Caco-2 (cell line): ENCODE measurements around the gene GTPBP3. TPM values are rescaled to one million over a fixed set of nuclear protein-coding genes. Genes with fewer than 3 reads are reported as not detected.

Experiments used
- BruUV-seq: library from RNA; stranded (reverse); fragments of 400-500 nt; replicated peaks from 2 replicates; lab custom pipeline; 2021; lab: Mats Ljungman, UMichigan
- CTCF ChIA-PET: fragments of 300-600 bp; sonication (Branson Sonifier 250); formaldehyde crosslinking; loops from one replicate; lab custom pipeline; 2022; ENCODE audit warnings: antibody characterized with exemption; lab: Charles Lee
- POLR2A ChIA-PET: fragments of 300-600 bp; sonication (Branson Sonifier 250); formaldehyde crosslinking; loops from one replicate; lab custom pipeline; 2022; ENCODE audit warnings: antibody characterized with exemption; lab: Charles Lee
- DNase-seq, 2 experiments: peaks; one replicate each; pipeline versions ENCODE4 v3.0.0 to v3.0.0-alpha.2; 2020 to 2022
- H3K27me3 ChIP-seq: replicated peaks from 2 replicates; pipeline ENCODE4 v1.6.0; 2011; ENCODE audit warnings: low read length; ENCODE audit not compliant: control insufficient read depth, insufficient read depth
- H3K36me3 ChIP-seq: 2 replicates; pipeline ENCODE4 v1.5.1; 2011; ENCODE audit warnings: low read length; ENCODE audit not compliant: control insufficient read depth, insufficient read depth
- H3K4me1 ChIP-seq: fragments of 250-450 bp; sonication (Bioruptor Pico); 2 replicates; pipeline ENCODE4 v1.5.1; 2020; ENCODE audit warnings: mild to moderate bottlenecking
- H3K4me3 ChIP-seq: 2 replicates; pipeline ENCODE4 v1.5.1; 2011; ENCODE audit warnings: low read depth, mild to moderate bottlenecking, control low read depth, low read length
- H3K9me3 ChIP-seq: fragments of 250-450 bp; sonication (Bioruptor Pico); 2 replicates; pipeline ENCODE4 v1.5.1; 2020; ENCODE audit warnings: mild to moderate bottlenecking, moderate library complexity
- H3K27ac Mint-ChIP-seq: one replicate; pipeline ENCODE4 v1.8.0; 2022; ENCODE audit warnings: mixed read lengths; ENCODE audit not compliant: unreplicated experiment
- H3K27me3 Mint-ChIP-seq: one replicate; pipeline ENCODE4 v1.8.0; 2022; ENCODE audit warnings: mixed read lengths; ENCODE audit not compliant: insufficient read depth, unreplicated experiment
- H3K36me3 Mint-ChIP-seq: one replicate; pipeline ENCODE4 v1.8.0; 2022; ENCODE audit warnings: mild to moderate bottlenecking, mixed read lengths; ENCODE audit not compliant: insufficient read depth, unreplicated experiment
- H3K4me1 Mint-ChIP-seq: one replicate; pipeline ENCODE4 v1.8.0; 2022; ENCODE audit warnings: low read depth, mixed read lengths; ENCODE audit not compliant: unreplicated experiment
- H3K4me3 Mint-ChIP-seq: one replicate; pipeline ENCODE4 v1.8.0; 2022; ENCODE audit warnings: mild to moderate bottlenecking, moderate library complexity, mixed read lengths; ENCODE audit not compliant: unreplicated experiment
- H3K9me3 Mint-ChIP-seq: one replicate; pipeline ENCODE4 v1.8.0; 2022; ENCODE audit warnings: mixed read lengths; ENCODE audit not compliant: unreplicated experiment
- intact Hi-C: fragments of 100-400 bp; cut with micrococcal nuclease; formaldehyde crosslinking; loops from one replicate; pipeline ENCODE4 v1.10.0; 2022; ENCODE audit not compliant: unreplicated experiment
- total RNA-seq: library from RNA; stranded (reverse); gene quantifications from 2 replicates; pipeline ENCODE4 v1.2.3, GENCODE V29; 2022
- TF ChIP-seq, protein P1 (sequence below), 2 experiments: fragments of 200-600 bp in 1 of 2; IDR thresholded peaks; 1 replicate in 1 of 2; 2 replicates in 1 of 2; pipeline versions ENCODE4 v1.5.1 to v1.8.0; 2011 to 2022; ENCODE audit warnings: antibody characterized with exemption in 1 of 2, control low read depth in 1 of 2, inconsistent platforms in 1 of 2, low read depth in 1 of 2, low read length in 1 of 2, mild to moderate bottlenecking in 1 of 2, moderate library complexity in 1 of 2; ENCODE audit not compliant: insufficient read depth in 1 of 2, severe bottlenecking in 1 of 2, unreplicated experiment in 1 of 2

GTPBP3 gene
- total RNA-seq, 1 experiment from 2014 or later: 50.7 TPM

- H3K27ac Mint-ChIP-seq: peak overlapping the region; percentile 82
- H3K27me3 Mint-ChIP-seq: no peaks in the 10 kb centered on the region
- POLR2A ChIA-PET: interaction anchor here (1.0 to 2.0 kb wide), 4 partner anchors 11 to 43 kb away, joined by 4 to 17 read pairs (median 10); partner anchors contain the start of genes ANO8 and BABAM1
Observed at GRCh38 chr19:17309965-17310461, 27.3 kb upstream of the GTPBP3 start.

GRCh38 chr19:17311455-17312188 is 25.7 kb upstream of the GTPBP3 start:
- Mint-ChIP-seq H3K4me1 (peaks cover 20% of the 10 kb centered on the region), H3K27me3 (no peaks in the 10 kb centered on the region), H3K9me3 (no peaks in the 10 kb centered on the region), H3K27ac (peak overlapping the region; percentile 84), H3K4me3 (peak overlapping the region; percentile 53), H3K36me3 (peaks cover 55% of the 10 kb centered on the region)
- no peaks in the 10 kb centered on the region for H3K9me3 ChIP-seq
- no TSS peak for BruUV-seq
- H3K4me3 ChIP-seq: no peak overlapping the region
- intact Hi-C loops: no loop called here
- H3K27me3 ChIP-seq: no peaks in the 10 kb centered on the region
- TF ChIP-seq, protein P1, sequence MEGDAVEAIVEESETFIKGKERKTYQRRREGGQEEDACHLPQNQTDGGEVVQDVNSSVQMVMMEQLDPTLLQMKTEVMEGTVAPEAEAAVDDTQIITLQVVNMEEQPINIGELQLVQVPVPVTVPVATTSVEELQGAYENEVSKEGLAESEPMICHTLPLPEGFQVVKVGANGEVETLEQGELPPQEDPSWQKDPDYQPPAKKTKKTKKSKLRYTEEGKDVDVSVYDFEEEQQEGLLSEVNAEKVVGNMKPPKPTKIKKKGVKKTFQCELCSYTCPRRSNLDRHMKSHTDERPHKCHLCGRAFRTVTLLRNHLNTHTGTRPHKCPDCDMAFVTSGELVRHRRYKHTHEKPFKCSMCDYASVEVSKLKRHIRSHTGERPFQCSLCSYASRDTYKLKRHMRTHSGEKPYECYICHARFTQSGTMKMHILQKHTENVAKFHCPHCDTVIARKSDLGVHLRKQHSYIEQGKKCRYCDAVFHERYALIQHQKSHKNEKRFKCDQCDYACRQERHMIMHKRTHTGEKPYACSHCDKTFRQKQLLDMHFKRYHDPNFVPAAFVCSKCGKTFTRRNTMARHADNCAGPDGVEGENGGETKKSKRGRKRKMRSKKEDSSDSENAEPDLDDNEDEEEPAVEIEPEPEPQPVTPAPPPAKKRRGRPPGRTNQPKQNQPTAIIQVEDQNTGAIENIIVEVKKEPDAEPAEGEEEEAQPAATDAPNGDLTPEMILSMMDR (IDR thresholded peaks at IDR 0.05; ENCODE audit: insufficient read depth in 1 of 2, low read depth in 1 of 2, low read length in 1 of 2, severe bottlenecking in 1 of 2, unreplicated experiment in 1 of 2): no peak
- H3K36me3 ChIP-seq: peaks cover 6% of the 10 kb centered on the region
- H3K4me1 ChIP-seq: peaks cover 23% of the 10 kb centered on the region
- ChIA-PET CTCF (interaction anchor here (0.9 to 1.7 kb wide), 2 partner anchors 18 to 19 kb away, joined by 3 to 7 read pairs; no protein-coding TSS in a partner anchor), POLR2A (no interaction called here)
- peak; percentile 49 to 64 for DNase-seq

More at GRCh38 chr19:17309965-17310461, 27.3 kb upstream of the GTPBP3 start:
- Histone ChIP-seq H3K36me3 (peaks cover 4% of the 10 kb centered on the region), H3K27me3 (no peaks in the 10 kb centered on the region), H3K9me3 (no peaks in the 10 kb centered on the region), H3K4me3 (peak overlapping the region; percentile 54), H3K4me1 (peaks cover 23% of the 10 kb centered on the region)
- no TSS peak for BruUV-seq
- CTCF ChIA-PET: interaction anchor here (0.6 to 1.9 kb wide), 3 partner anchors 18 to 109 kb away, joined by 3 to 13 read pairs (median 6); no protein-coding TSS in a partner anchor
- intact Hi-C loops: loop anchor here (2.0 kb wide), 1 partner anchor 27 kb away; the partner anchor contains the start of gene GTPBP3
- peak overlapping the region; percentile 93 for H3K4me3 Mint-ChIP-seq
- TF ChIP-seq, protein P1 (IDR thresholded peaks at IDR 0.05; ENCODE audit: insufficient read depth in 1 of 2, low read depth in 1 of 2, low read length in 1 of 2, severe bottlenecking in 1 of 2, unreplicated experiment in 1 of 2): no peak
- no peaks in the 10 kb centered on the region for H3K9me3 Mint-ChIP-seq
- H3K4me1 Mint-ChIP-seq: peaks cover 20% of the 10 kb centered on the region
- H3K36me3 Mint-ChIP-seq: peaks cover 54% of the 10 kb centered on the region
- DNase-seq: no peak
